ENCODE results near the gene TAGAP. TPM values are rescaled to one million over a fixed set of nuclear protein-coding genes. Genes with fewer than 3 reads are reported as not detected.
"Not testable (repeated sequence)": the region's sequence is repeated elsewhere in the genome, so short reads cannot be mapped to it uniquely, and the experiment has no call there.

The TAGAP gene
- total RNA-seq, 1 experiment from 2014 or later = 0.13 TPM

GRCh38 chr6:159038914-159039884 is 5.6 kb downstream of the TAGAP start:
- CTCF ChIA-PET = no interaction called here
- H3K27me3 ChIP-seq (ENCODE audit: control insufficient read depth, insufficient read depth, low read length) = peaks cover 16% of the 10 kb centered on the region
- POLR2A ChIA-PET = no interaction called here
- ATAC-seq (no peak), DNase-seq (ENCODE audit: low read depth, low spot score) (no peak)
- H3K27ac ChIP-seq (ENCODE audit: low read length) = no peak overlapping the region
- BruUV-seq (replicated peaks) = no TSS peak
- in situ Hi-C loops (cut with HindIII; ENCODE audit: low pct_unique_long_range_greater_than_20kb, low sequenced_read_pairs) = no loop called here
- H3K4me3 ChIP-seq (ENCODE audit: low read depth in 2 of 2, low read length in 2 of 2) = no peak overlapping the region
- H3K9me3 ChIP-seq (ENCODE audit: control insufficient read depth, insufficient read depth, low read depth, low read length) = no peaks in the 10 kb centered on the region
- no peaks in the 10 kb centered on the region for H3K4me1 ChIP-seq (ENCODE audit: control insufficient read depth, insufficient read depth, low read length)
- intact Hi-C loops (cut with micrococcal nuclease; ENCODE audit: unreplicated experiment) = no loop called here
- H3K36me3 ChIP-seq (ENCODE audit: control insufficient read depth, insufficient read depth, low read length) = no peaks in the 10 kb centered on the region
- TF ChIP-seq REST (IDR thresholded peaks at IDR 0.05; ENCODE audit: insufficient read depth in 1 of 2, low read depth in 2 of 2, low read length in 1 of 2) (no peak), SIN3A (IDR thresholded peaks at IDR 0.05; ENCODE audit: borderline replicate concordance, insufficient read depth, low read depth, low read length) (no peak), CTCF (IDR thresholded peaks at IDR 0.05) (no peak), TCF7L2 (IDR thresholded peaks at IDR 0.05; ENCODE audit: low read depth, low read length) (no peak), POLR2AphosphoS5 (IDR thresholded peaks at IDR 0.05; ENCODE audit: low read depth, low read length) (no peak)

- H3K27ac ChIP-seq (ENCODE audit: low read length); H3K27me3 ChIP-seq (ENCODE audit: control insufficient read depth, insufficient read depth, low read length); BruUV-seq (replicated peaks); in situ Hi-C loops (cut with HindIII; ENCODE audit: low pct_unique_long_range_greater_than_20kb, low sequenced_read_pairs); intact Hi-C loops (cut with micrococcal nuclease; ENCODE audit: unreplicated experiment); H3K9me3 ChIP-seq (ENCODE audit: control insufficient read depth, insufficient read depth, low read depth, low read length); H3K4me1 ChIP-seq (ENCODE audit: control insufficient read depth, insufficient read depth, low read length); H3K4me3 ChIP-seq (ENCODE audit: low read depth in 2 of 2, low read length in 2 of 2); POLR2A ChIA-PET; ATAC-seq; DNase-seq (ENCODE audit: low read depth, low spot score); H3K36me3 ChIP-seq (ENCODE audit: control insufficient read depth, insufficient read depth, low read length): not testable (repeated sequence)
- CTCF ChIA-PET = interaction anchor here (0.7 kb wide), 1 partner anchor 334 kb away, joined by 4 read pairs; no protein-coding TSS in a partner anchor
Observed at GRCh38 chr6:159038318-159038717, 6.5 kb downstream of the TAGAP start.

GRCh38 chr6:159037756-159038290 is 7.0 kb downstream of the TAGAP start:
- ATAC-seq (no peak), DNase-seq (ENCODE audit: low read depth, low spot score) (no peak)
- Histone ChIP-seq H3K27ac (ENCODE audit: low read length) (no peak overlapping the region), H3K27me3 (ENCODE audit: control insufficient read depth, insufficient read depth, low read length) (peaks cover 6% of the 10 kb centered on the region; the same call in 1 of the 2 replicates), H3K36me3 (ENCODE audit: control insufficient read depth, insufficient read depth, low read length) (no peaks in the 10 kb centered on the region), H3K4me1 (ENCODE audit: control insufficient read depth, insufficient read depth, low read length) (no peaks in the 10 kb centered on the region), H3K4me3 (ENCODE audit: low read depth in 2 of 2, low read length in 2 of 2) (no peak overlapping the region), H3K9me3 (ENCODE audit: control insufficient read depth, insufficient read depth, low read depth, low read length) (no peaks in the 10 kb centered on the region)
- intact Hi-C loops (cut with micrococcal nuclease; ENCODE audit: unreplicated experiment) = no loop called here
- ChIA-PET POLR2A (no interaction called here), CTCF (interaction anchor here (0.7 kb wide), 1 partner anchor 333 kb away, joined by 4 read pairs; no protein-coding TSS in a partner anchor)
- in situ Hi-C loops (cut with HindIII; ENCODE audit: low pct_unique_long_range_greater_than_20kb, low sequenced_read_pairs) = no loop called here
- TF ChIP-seq TCF7L2 (IDR thresholded peaks at IDR 0.05; ENCODE audit: low read depth, low read length) (no peak), POLR2AphosphoS5 (IDR thresholded peaks at IDR 0.05; ENCODE audit: low read depth, low read length) (no peak), SIN3A (IDR thresholded peaks at IDR 0.05; ENCODE audit: borderline replicate concordance, insufficient read depth, low read depth, low read length) (no peak), CTCF (IDR thresholded peaks at IDR 0.05) (no peak)
- BruUV-seq (replicated peaks) = no TSS peak
